Osteocyte (in vitro differentiated cells): Measurements from ENCODE around the gene PCED1B. TPM values are rescaled to one million over a fixed set of nuclear protein-coding genes. Genes with fewer than 3 reads are reported as not detected.

Experiments used
- DNase-seq: peaks from one replicate; pipeline ENCODE4 v3.0.0; 2021; ENCODE audit warnings: mixed read lengths; ENCODE audit not compliant: unreplicated experiment; ENCODE audit errors: extremely low spot score
- H3K27ac Mint-ChIP-seq: one replicate; pipeline ENCODE4 v1.8.0; 2021; ENCODE audit warnings: mild to moderate bottlenecking, mixed read lengths; ENCODE audit not compliant: unreplicated experiment
- H3K27me3 Mint-ChIP-seq: one replicate; pipeline ENCODE4 v1.8.0; 2021; ENCODE audit warnings: mixed read lengths; ENCODE audit not compliant: unreplicated experiment
- H3K36me3 Mint-ChIP-seq: one replicate; pipeline ENCODE4 v1.8.0; 2021; ENCODE audit warnings: mixed read lengths; ENCODE audit not compliant: unreplicated experiment
- H3K4me1 Mint-ChIP-seq: one replicate; pipeline ENCODE4 v1.8.0; 2021; ENCODE audit warnings: mixed read lengths; ENCODE audit not compliant: unreplicated experiment
- H3K4me3 Mint-ChIP-seq: one replicate; pipeline ENCODE4 v1.8.0; 2021; ENCODE audit warnings: mild to moderate bottlenecking, moderate library complexity, mixed read lengths; ENCODE audit not compliant: unreplicated experiment
- H3K9me3 Mint-ChIP-seq: one replicate; pipeline ENCODE4 v1.8.0; 2021; ENCODE audit warnings: mixed read lengths; ENCODE audit not compliant: unreplicated experiment
- total RNA-seq: library from RNA; stranded (reverse); gene quantifications from 2 replicates; pipeline ENCODE4 v1.2.1, GENCODE V29; 2021
- TF ChIP-seq, protein P1 (sequence below): fragments of 200-600 bp; sonication (generic); IDR thresholded peaks from 2 replicates; pipeline ENCODE4 v1.5.0; 2021; ENCODE audit warnings: antibody characterized with exemption, mild to moderate bottlenecking, moderate library complexity

Gene PCED1B
- total RNA-seq, 1 donor from 2014 or later = 1.6 TPM

DNA sequence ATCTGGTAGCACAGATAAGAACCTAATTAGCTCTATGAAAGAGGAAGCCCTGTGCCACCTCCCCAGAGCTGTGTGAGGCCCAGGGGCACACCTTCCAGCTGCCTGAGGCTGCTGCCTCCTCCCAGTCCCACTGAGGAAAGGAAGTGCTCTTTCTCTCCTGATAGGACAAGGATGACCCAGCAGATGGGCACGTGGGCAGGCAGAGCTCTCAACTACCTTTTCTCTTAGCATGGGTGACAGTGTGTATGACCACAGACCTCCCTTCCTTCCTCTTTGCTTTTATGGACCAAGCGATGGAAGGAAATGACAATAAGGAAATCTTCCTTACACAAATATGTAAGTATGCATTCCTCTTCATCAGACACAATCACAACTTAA is 127.9 kb downstream of the PCED1B start:
- no peaks in the 10 kb centered on the region for H3K36me3 Mint-ChIP-seq
- TF ChIP-seq, protein P1, sequence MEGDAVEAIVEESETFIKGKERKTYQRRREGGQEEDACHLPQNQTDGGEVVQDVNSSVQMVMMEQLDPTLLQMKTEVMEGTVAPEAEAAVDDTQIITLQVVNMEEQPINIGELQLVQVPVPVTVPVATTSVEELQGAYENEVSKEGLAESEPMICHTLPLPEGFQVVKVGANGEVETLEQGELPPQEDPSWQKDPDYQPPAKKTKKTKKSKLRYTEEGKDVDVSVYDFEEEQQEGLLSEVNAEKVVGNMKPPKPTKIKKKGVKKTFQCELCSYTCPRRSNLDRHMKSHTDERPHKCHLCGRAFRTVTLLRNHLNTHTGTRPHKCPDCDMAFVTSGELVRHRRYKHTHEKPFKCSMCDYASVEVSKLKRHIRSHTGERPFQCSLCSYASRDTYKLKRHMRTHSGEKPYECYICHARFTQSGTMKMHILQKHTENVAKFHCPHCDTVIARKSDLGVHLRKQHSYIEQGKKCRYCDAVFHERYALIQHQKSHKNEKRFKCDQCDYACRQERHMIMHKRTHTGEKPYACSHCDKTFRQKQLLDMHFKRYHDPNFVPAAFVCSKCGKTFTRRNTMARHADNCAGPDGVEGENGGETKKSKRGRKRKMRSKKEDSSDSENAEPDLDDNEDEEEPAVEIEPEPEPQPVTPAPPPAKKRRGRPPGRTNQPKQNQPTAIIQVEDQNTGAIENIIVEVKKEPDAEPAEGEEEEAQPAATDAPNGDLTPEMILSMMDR = no peak
- no peaks in the 10 kb centered on the region for H3K27me3 Mint-ChIP-seq
- peak overlapping the region; percentile 56 for H3K27ac Mint-ChIP-seq
- no peak overlapping the region for H3K4me3 Mint-ChIP-seq
- H3K4me1 Mint-ChIP-seq = peaks cover 22% of the 10 kb centered on the region
- H3K9me3 Mint-ChIP-seq = peaks cover 8% of the 10 kb centered on the region
- DNase-seq = no peak

DNA sequence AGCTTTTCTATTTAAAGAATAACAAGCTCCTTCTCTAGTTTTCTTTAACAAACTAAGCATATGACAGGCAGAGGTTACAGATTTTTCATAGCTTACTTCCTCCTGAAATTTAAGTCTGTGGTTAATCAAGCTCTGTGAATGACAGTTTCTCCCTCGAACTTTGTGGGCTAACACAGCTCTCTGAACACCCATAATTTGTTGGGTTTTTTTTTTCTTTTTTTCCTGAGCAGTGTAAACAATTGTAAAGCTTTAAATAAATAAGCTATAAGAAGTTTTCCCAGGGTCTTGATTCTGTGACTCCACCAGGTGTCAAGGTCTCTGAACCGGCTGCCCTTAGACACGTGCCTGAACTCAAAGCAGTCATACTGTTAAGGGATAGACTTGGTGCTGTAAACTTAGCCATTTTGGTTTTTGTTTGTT is 128.4 kb downstream of the PCED1B start:
- TF ChIP-seq, protein P1 = no peak
- Mint-ChIP-seq H3K27me3 (no peaks in the 10 kb centered on the region), H3K4me1 (peaks cover 22% of the 10 kb centered on the region), H3K36me3 (no peaks in the 10 kb centered on the region), H3K27ac (peak overlapping the region; percentile 56), H3K4me3 (no peak overlapping the region), H3K9me3 (peaks cover 8% of the 10 kb centered on the region)
- no peak for DNase-seq

DNA sequence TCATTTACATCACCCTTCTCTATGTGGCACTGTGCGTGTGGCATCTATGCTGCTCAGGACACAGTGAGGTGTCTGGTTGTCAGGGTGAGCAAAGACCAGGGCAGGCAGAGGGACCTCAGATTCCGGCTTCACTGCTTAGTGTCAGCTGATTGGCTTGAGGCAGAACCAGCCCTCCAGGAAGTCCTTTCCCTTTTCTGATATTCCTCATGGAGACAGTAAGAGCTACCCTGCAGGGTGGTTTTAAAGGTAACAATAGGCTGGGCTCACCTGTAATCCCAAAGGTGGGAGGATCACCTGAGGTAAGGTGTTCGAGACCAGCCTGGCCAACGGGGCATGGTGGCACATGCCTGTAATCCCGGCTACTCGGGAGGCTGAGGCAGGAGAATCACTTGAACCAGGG is 129.6 kb downstream of the PCED1B start:
- no peak for DNase-seq
- H3K36me3 Mint-ChIP-seq = no peaks in the 10 kb centered on the region
- peaks cover 8% of the 10 kb centered on the region for H3K9me3 Mint-ChIP-seq
- H3K4me1 Mint-ChIP-seq = peaks cover 22% of the 10 kb centered on the region
- TF ChIP-seq, protein P1 = no peak
- no peak overlapping the region for H3K27ac Mint-ChIP-seq
- H3K4me3 Mint-ChIP-seq = no peak overlapping the region
- H3K27me3 Mint-ChIP-seq = no peaks in the 10 kb centered on the region

DNA sequence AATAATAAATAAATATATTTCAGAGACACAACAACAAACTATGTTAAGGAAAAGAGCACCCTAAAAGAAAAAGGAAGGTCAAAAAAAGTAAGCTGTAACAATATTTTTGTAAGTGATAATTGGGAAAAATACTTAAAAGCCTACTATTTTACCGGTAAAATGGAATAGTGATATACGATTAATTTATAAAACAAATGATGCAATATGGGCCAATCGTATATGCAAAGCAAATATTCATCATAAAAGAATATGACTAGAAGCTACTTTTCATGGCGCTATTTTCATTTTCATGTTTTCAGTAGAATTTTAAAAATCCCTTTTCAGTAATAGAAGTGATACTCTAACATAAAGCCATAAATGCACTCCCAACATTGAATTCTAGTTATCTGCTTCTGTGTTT is 131.4 kb downstream of the PCED1B start:
- DNase-seq = no peak
- no peaks in the 10 kb centered on the region for H3K36me3 Mint-ChIP-seq
- no peaks in the 10 kb centered on the region for H3K27me3 Mint-ChIP-seq
- TF ChIP-seq, protein P1 = no peak
- no peaks in the 10 kb centered on the region for H3K9me3 Mint-ChIP-seq
- H3K4me1 Mint-ChIP-seq = peaks cover 18% of the 10 kb centered on the region
- H3K4me3 Mint-ChIP-seq = no peak overlapping the region
- no peak overlapping the region for H3K27ac Mint-ChIP-seq

DNA sequence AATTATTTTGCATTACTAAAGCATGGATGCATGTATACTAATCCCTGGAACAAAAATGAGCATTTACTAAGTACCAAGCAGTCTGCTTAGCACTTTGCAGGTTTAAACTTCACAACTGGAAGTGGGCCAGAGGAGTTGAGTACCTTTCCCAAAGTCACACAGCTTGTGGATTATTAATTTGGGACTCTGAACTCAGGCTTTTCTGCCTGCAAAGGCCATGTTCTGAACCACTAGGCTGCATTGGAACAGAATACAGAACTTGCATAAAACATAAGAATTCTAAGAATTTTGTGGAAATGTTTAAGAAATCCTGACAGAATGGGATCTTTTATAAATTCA is 133.2 kb downstream of the PCED1B start:
- no peak for DNase-seq
- no peaks in the 10 kb centered on the region for H3K27me3 Mint-ChIP-seq
- no peak overlapping the region for H3K4me3 Mint-ChIP-seq
- TF ChIP-seq, protein P1 = no peak
- H3K36me3 Mint-ChIP-seq = no peaks in the 10 kb centered on the region
- no peaks in the 10 kb centered on the region for H3K9me3 Mint-ChIP-seq
- no peak overlapping the region for H3K27ac Mint-ChIP-seq
- peaks cover 6% of the 10 kb centered on the region for H3K4me1 Mint-ChIP-seq
